NCI-H1105 treated with DMSO at 0.1 percent for 48 hours (cell line): ENCODE measurements around the gene BNC2.

Experiments
- DNase-seq: peaks from one replicate; lab custom pipeline; 2025; lab: John Stamatoyannopoulos, UW

The BNC2 gene

GRCh38 chr9:16413509-16414016, 456.9 kb downstream of the BNC2 start:
- no peak for DNase-seq

GRCh38 chr9:16412740-16413139, 457.7 kb downstream of the BNC2 start:
- no peak for DNase-seq

GRCh38 chr9:16411311-16411710, 459.2 kb downstream of the BNC2 start:
- no peak for DNase-seq

- DNase-seq = no peak
Measured at GRCh38 chr9:16410601-16411280, 459.7 kb downstream of the BNC2 start.

GRCh38 chr9:16407617-16408016, 462.9 kb downstream of the BNC2 start:
- DNase-seq = no peak

GRCh38 chr9:16406526-16407225, 463.8 kb downstream of the BNC2 start:
- no peak for DNase-seq

- no peak for DNase-seq
Measured at GRCh38 chr9:16405421-16405820, 465.0 kb downstream of the BNC2 start.

- no peak for DNase-seq
Measured at GRCh38 chr9:16401701-16402100, 468.8 kb downstream of the BNC2 start.

- no peak for DNase-seq
Measured at GRCh38 chr9:16398691-16399090, 471.8 kb downstream of the BNC2 start.

GRCh38 chr9:16396389-16396788, 474.1 kb downstream of the BNC2 start:
- DNase-seq = no peak

- DNase-seq = no peak
Measured at GRCh38 chr9:16391369-16391768, 479.1 kb downstream of the BNC2 start.

- DNase-seq = no peak
Measured at GRCh38 chr9:16387382-16387781, 483.1 kb downstream of the BNC2 start.

GRCh38 chr9:16386827-16387077, 483.7 kb downstream of the BNC2 start:
- DNase-seq = no peak

- DNase-seq = no peak
Measured at GRCh38 chr9:16386007-16386826, 484.3 kb downstream of the BNC2 start.

- DNase-seq = no peak
Measured at GRCh38 chr9:16385590-16385989, 484.9 kb downstream of the BNC2 start.

GRCh38 chr9:16384993-16385392, 485.5 kb downstream of the BNC2 start:
- no peak for DNase-seq

GRCh38 chr9:16377311-16377710, 493.2 kb downstream of the BNC2 start:
- DNase-seq = no peak

GRCh38 chr9:16371306-16371705, 499.2 kb downstream of the BNC2 start:
- no peak for DNase-seq

GRCh38 chr9:16370647-16371046, 499.8 kb downstream of the BNC2 start:
- DNase-seq = no peak

GRCh38 chr9:16369427-16369826, 501.0 kb downstream of the BNC2 start:
- no peak for DNase-seq

- no peak for DNase-seq
Measured at GRCh38 chr9:16368237-16369087, 502.0 kb downstream of the BNC2 start.

GRCh38 chr9:16367605-16368231, 502.8 kb downstream of the BNC2 start:
- DNase-seq = no peak
